HAP-1 (cell line): ENCODE data around the gene NCKIPSD.

Experiments
- DNase-seq, 2 experiments: peaks; one replicate each; pipeline ENCODE4 v3.0.0-alpha.2; 2016 to 2020; ENCODE audit warnings: low spot score in 2 of 2
- H3K27me3 ChIP-seq: fragments of 250-450 bp; sonication (Bioruptor Pico); 2 replicates; pipeline ENCODE4 v1.5.1; 2020; ENCODE audit warnings: low read depth, mild to moderate bottlenecking, moderate library complexity
- H3K36me3 ChIP-seq: fragments of 250-450 bp; sonication (Bioruptor Pico); replicated peaks from 2 replicates; pipeline ENCODE4 v1.5.1; 2020; ENCODE audit warnings: mild to moderate bottlenecking
- H3K4me1 ChIP-seq: fragments of 250-450 bp; sonication (Bioruptor Pico); 2 replicates; pipeline ENCODE4 v1.5.1; 2020; ENCODE audit warnings: mild to moderate bottlenecking
- H3K4me3 ChIP-seq: fragments of 250-450 bp; sonication (Bioruptor Pico); 2 replicates; pipeline ENCODE4 v1.5.1; 2020; ENCODE audit warnings: mild to moderate bottlenecking, moderate library complexity
- H3K9me3 ChIP-seq: fragments of 250-450 bp; sonication (Bioruptor Pico); 2 replicates; pipeline ENCODE4 v1.5.1; 2020; ENCODE audit warnings: mild to moderate bottlenecking, moderate library complexity
- in situ Hi-C: fragments of 300-500 bp; cut with MboI; formaldehyde crosslinking; loops from 3 replicates; pipeline ENCODE4 v1.14.3; 2020; ENCODE audit warnings: low sequenced_read_pairs, inconsistent platforms, mixed read lengths

Gene NCKIPSD

DNA sequence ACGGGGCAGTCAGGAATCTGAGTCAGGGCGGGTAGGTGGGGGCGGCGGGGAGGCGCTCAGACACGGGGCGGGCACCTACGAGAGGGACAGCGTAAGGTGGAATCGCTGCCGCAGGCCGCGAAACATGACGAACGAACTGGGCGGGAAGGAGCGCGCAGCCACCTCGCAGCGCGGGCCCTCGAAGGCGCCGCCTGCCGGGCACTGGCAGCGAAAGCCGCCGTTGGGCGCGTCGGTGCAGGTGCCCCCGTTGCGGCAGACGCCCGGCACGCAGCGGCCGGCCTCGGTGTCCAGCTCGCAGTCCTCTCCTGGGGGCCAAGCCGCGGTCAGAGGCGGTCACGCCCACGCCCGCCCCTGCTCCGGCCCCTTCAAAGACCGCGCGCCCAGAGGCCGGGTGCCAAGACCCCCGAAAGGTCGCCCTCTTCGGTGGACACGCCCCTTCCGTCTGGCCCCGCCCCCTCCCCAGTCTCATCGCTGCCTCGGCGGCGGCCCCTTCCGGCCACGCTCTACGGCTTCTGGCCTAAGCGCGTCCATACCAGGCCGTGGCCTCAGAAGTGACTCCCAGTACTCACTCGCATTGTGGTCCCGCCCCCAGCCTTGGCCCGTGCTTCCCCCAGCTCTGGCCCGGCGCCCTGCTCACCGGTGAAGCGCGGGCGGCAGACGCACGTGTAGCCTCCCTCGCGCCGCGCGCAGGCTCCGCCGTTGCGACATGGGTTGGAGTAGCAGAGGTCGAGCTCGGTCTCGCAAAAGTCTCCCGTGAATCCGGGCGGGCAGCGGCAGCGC is 29.5 kb downstream of the NCKIPSD start:
- H3K4me3 ChIP-seq: peak overlapping the region; percentile 43
- no peaks in the 10 kb centered on the region for H3K4me1 ChIP-seq
- H3K27me3 ChIP-seq: no peaks in the 10 kb centered on the region
- no peaks in the 10 kb centered on the region for H3K36me3 ChIP-seq
- DNase-seq: peak; percentile 68 to 86
- no peaks in the 10 kb centered on the region for H3K9me3 ChIP-seq
- in situ Hi-C loops: no loop called here

DNA sequence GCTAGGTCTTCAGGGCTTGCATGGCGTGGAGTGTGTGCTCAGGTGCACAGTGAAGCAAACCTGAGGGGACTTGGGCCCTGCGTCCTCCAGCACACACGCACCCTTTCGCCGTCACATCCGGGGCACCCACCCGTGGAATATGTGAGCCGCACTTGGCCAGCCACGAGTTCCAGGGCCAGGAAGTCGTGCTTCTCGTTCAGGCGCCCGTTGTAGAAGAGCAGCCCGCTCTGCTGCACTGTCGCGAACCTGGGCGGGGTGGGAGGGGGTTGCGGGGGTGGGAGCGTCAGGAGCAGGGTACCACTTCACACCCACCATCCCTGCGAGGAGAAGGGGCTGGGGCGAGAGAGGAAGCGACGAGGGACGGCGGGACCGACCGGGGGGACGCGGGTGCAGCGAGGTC is 30.1 kb downstream of the NCKIPSD start:
- H3K4me3 ChIP-seq: no peak overlapping the region
- DNase-seq: no peak
- H3K27me3 ChIP-seq: no peaks in the 10 kb centered on the region
- in situ Hi-C loops: no loop called here
- no peaks in the 10 kb centered on the region for H3K4me1 ChIP-seq
- no peaks in the 10 kb centered on the region for H3K9me3 ChIP-seq
- no peaks in the 10 kb centered on the region for H3K36me3 ChIP-seq

DNA sequence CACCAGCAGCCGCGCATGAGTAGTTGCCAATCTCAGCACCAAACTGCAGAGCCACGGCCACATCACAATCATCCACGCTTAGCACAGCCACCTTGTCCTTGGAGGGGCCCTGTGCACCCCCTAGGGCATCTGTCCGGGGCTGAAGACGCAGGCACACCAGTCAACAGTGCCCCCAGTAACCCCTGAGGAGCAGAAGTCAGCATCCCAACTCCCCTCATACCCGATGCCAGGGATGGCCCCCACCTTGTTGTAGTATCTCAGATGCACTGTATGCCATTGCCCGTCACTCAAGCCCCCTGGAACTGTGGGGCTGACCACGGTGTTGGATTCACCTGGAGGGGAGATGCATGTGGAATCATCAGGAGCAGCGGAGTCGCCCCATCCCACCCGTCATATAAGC is 30.7 kb downstream of the NCKIPSD start:
- no peaks in the 10 kb centered on the region for H3K4me1 ChIP-seq
- H3K9me3 ChIP-seq: no peaks in the 10 kb centered on the region
- no peak for DNase-seq
- no peaks in the 10 kb centered on the region for H3K27me3 ChIP-seq
- H3K4me3 ChIP-seq: no peak overlapping the region
- no peaks in the 10 kb centered on the region for H3K36me3 ChIP-seq
- in situ Hi-C loops: no loop called here

DNA sequence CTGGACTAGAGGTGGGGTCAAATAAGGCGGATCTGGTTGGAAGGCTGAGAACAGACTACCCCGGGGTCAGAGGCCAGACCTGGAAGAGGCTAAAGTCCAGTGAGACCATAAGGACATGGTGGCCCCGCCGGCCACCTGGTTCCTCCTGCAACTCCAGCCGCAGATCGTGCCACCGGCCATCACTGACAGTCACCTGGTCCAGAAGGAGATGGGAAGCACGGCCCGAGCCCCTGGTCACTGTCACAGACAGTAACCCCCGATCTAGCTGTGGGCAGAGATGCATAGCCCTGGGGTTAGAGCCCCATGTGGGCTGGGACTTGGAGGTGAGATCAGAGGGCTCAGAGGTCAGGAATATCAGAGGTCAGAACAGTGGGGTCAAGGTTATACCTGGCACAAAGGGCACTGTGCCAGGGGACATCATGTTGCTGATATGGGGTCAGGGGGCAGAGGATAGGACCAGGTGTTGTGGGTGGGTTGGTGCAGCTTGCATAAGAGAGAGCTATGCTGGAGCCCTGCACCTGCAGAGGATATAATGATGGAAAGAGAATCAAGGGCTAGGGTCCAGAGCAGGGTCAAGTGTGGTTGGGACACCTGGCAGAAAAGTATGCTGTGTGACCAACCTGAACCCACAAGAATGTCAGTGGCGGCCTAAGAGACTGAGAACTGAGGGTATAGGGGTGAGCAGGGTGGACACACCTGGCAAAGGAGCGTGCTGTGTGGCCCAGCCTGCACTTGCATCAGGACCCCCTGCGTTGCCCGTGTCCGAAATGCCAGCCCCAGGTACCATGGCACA is 32.6 kb downstream of the NCKIPSD start:
- H3K36me3 ChIP-seq: no peaks in the 10 kb centered on the region
- no peak overlapping the region for H3K4me3 ChIP-seq
- no peaks in the 10 kb centered on the region for H3K4me1 ChIP-seq
- DNase-seq: no peak
- in situ Hi-C loops: no loop called here
- no peaks in the 10 kb centered on the region for H3K27me3 ChIP-seq
- H3K9me3 ChIP-seq: no peaks in the 10 kb centered on the region

DNA sequence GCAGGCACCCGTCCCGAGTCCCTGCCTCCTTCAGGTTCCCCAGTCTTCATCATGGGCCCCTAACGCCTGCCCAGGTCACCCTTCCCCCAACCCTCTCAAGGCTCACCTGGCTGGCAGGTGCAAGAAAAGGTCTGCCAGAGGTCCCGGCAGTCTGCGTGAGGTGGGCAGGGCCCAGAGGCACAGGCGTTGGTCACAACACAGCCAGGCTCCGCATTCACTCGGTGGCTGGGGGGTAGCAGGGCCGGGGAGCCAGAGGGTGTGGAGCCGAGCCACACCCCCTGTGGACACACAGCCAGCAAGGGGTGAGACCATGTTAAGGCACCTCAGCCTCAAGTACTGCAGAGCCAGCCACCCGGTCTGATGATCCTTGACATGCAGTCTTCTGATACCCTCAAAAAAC is 33.9 kb downstream of the NCKIPSD start:
- H3K4me3 ChIP-seq: no peak overlapping the region
- no peaks in the 10 kb centered on the region for H3K27me3 ChIP-seq
- no peaks in the 10 kb centered on the region for H3K36me3 ChIP-seq
- no peaks in the 10 kb centered on the region for H3K4me1 ChIP-seq
- DNase-seq: no peak
- H3K9me3 ChIP-seq: no peaks in the 10 kb centered on the region
- in situ Hi-C loops: no loop called here

DNA sequence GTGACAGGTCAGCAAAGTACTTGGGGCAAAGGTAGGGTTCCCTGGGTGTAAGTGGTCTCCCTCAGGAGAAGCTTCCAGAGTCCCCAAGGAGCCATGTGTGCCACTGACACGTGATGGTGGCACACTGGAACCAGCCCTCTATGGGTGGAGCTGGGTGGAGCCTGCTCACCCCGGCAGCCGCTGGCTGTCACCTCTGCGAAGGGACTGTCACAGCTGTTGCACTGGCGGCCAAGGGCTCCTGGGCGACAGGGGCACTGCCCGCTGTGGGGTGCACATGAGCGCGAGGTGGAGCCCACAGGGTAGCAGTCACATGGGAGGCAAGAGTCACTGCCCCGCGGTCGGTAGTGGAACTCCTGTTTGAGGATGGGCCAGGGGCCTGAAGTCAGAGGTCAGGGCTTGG is 35.0 kb downstream of the NCKIPSD start:
- no peak overlapping the region for H3K4me3 ChIP-seq
- H3K36me3 ChIP-seq: no peaks in the 10 kb centered on the region
- in situ Hi-C loops: no loop called here
- no peaks in the 10 kb centered on the region for H3K27me3 ChIP-seq
- no peaks in the 10 kb centered on the region for H3K9me3 ChIP-seq
- DNase-seq: no peak
- no peaks in the 10 kb centered on the region for H3K4me1 ChIP-seq

DNA sequence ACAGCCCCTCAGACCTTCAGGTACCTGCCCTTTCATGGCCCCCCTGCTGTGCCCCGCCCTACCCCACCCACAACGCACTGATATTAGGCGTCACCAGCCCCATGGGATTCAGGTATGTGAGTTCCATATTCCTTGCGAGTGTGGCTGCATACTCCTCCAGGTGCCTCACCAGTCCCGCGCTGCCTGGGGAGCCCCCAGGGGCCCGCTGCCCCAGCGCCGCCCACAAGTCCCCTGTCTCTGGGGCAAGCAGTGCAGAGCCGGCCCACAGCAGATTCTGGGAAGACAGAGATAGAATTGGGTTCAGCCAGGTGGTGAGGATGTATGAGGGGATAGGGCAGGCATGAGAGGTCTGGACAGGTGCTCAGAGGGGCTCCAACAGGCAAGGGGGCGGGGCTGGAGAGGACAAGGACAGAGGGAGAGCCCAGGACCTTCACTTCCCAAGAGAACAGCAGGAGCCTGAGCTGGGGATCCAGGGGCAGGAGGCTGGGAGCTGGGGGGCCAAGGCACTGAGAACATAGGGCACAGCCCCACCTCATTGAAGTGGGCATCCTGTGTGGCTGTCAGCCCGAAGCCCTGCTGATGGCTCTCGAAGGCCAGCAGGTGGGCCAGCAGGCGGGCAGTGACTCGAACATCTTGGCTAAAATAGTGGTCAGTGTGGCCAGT is 37.4 kb downstream of the NCKIPSD start:
- H3K4me1 ChIP-seq: no peaks in the 10 kb centered on the region
- in situ Hi-C loops: no loop called here
- no peaks in the 10 kb centered on the region for H3K27me3 ChIP-seq
- no peak overlapping the region for H3K4me3 ChIP-seq
- H3K9me3 ChIP-seq: no peaks in the 10 kb centered on the region
- no peaks in the 10 kb centered on the region for H3K36me3 ChIP-seq
- no peak for DNase-seq

DNA sequence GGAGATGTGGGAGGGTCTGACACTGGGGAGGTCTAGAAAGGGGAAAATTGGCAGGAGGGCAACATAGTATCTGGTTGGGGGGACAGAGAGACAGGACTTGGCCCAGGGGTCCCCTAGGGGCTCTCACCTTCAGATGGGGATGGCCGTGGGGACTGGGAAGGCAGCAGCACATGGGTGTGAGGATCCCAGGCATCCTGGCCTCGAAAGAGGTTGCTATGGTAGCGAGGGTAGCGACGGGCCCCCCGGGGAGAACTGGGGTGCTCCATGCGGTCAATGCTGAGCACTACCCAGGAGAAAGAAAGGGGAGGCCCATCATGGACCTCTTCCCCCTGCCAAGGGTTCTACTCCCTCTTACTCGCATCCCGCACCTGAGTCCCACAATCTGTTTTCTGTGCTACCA is 38.0 kb downstream of the NCKIPSD start:
- H3K27me3 ChIP-seq: no peaks in the 10 kb centered on the region
- no peak overlapping the region for H3K4me3 ChIP-seq
- no peaks in the 10 kb centered on the region for H3K4me1 ChIP-seq
- no peaks in the 10 kb centered on the region for H3K9me3 ChIP-seq
- in situ Hi-C loops: no loop called here
- no peak for DNase-seq
- H3K36me3 ChIP-seq: no peaks in the 10 kb centered on the region

DNA sequence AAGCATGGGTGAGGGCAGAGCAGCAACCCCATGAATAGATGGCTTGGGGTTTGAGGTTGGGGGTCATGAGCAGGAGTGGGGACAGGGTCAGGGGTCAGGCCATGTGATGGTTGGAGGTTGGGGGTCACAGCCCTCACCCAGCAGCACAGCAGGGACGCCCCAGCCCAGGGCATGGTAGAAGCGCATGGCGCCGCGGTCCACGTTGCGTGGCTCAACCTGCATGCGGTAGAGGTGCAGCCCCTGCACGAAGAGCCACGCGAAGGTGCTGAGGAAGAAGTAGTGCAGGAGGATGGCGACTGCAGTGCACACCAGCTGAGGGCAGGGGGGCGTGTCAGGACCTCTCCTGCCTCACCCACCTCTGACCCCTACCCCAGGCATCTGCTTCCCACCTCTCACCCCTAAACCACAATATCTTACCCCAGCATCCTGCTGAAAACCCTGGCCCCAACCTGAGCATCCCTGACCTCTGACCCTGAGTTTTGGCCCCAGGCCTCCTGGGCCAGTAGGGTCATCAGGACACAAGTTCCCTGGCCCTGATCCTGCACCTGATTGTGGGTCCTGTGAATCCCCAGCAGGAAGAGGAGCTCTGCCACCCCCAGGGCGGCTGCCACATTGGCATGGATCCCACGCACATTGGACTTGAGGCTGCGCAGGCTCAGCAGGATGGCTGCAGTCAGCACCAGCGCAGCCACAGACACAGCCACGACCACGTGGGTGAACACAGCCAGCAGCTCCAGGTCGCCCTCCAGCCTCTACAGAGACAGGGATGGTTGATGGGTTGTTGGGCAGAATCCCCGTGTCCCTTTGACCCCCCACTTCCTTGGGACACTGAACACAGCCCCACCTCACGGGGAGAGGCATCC is 40.6 kb downstream of the NCKIPSD start:
- no peaks in the 10 kb centered on the region for H3K9me3 ChIP-seq
- in situ Hi-C loops: no loop called here
- no peak for DNase-seq
- H3K4me3 ChIP-seq: no peak overlapping the region
- no peaks in the 10 kb centered on the region for H3K4me1 ChIP-seq
- H3K27me3 ChIP-seq: no peaks in the 10 kb centered on the region
- no peaks in the 10 kb centered on the region; the same call in 1 of the 2 replicates for H3K36me3 ChIP-seq

DNA sequence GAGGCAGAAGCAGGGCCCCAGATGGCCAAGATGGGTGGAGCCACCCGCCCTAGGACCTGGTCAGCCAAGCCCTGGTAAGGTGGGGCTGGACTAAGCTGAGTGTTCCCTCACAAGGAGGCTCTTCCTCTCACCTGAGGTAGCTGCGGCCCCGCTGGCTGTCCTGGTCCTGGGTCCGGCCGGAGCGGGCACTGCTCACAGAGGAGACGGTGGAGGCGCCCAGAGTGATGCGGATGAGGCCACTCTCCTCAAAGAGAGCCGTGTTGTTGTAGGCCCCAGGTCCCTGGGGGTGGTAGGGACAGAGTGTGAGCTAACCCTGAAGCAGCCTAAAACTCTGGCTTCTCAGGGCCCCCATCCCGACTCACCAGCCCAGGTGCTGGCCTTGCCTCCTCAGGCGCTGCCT is 43.1 kb downstream of the NCKIPSD start:
- H3K4me3 ChIP-seq: no peak overlapping the region
- no peaks in the 10 kb centered on the region for H3K4me1 ChIP-seq
- H3K36me3 ChIP-seq: no peaks in the 10 kb centered on the region; the same call in 1 of the 2 replicates
- in situ Hi-C loops: no loop called here
- DNase-seq: no peak
- no peaks in the 10 kb centered on the region for H3K9me3 ChIP-seq
- H3K27me3 ChIP-seq: no peaks in the 10 kb centered on the region

DNA sequence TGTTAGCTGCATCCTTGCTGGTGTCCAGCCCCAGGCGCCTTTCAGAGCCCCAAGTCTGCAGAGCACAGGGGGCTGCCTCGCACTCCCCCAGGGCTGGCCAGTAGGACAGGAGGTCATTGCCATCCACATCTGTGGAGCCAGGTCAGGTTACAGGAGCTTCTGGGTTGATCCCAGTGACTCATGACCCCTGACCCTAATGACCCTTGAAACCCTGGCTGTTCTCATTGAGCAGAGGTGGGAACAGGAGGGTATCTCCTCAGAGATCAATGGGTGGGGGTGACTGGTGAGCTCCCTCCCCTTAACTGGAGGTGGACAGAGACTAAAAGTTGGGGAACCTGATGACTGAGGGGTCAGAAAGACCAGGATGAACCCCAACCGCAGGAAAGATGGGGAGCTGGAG is 44.3 kb downstream of the NCKIPSD start:
- Histone ChIP-seq H3K27me3 (no peaks in the 10 kb centered on the region), H3K4me1 (peaks cover under 1% of the 10 kb centered on the region; the same call in 1 of the 2 replicates), H3K36me3 (no peaks in the 10 kb centered on the region; the same call in 1 of the 2 replicates), H3K4me3 (no peak overlapping the region), H3K9me3 (no peaks in the 10 kb centered on the region)
- in situ Hi-C loops: no loop called here
- DNase-seq: no peak

DNA sequence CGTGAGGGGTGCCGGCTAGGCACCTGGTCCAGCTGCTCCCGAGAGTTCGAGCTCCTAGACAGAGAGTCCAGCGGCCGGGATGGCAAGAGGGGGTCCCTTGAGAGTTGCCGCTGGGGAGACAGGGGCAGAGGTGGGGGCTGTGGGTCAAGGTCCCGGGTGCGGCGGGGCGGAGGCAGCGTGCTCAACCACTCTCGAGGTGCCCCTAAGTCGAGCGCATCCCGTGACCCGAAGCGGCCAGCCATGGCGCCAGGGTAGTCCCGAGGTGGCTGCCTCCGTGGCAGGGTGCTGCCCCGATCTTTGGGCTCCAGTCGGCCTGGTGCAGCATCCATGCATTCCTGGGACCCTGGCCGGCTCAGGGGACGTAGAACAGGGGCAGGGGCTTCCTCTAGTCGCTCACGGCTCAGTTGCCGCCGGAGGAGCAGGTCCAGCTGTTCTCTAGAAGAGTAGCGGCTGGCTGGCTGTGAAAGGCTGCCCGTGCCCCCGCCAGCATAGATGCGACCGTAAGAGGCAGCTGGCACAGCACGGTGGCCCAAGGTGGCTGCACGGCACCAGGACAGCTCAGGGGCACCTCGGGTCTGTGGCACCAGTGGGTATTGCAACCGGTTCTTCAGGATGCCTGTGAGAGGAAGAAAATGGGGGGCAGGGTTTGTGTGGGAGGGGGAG is 45.6 kb downstream of the NCKIPSD start:
- DNase-seq: no peak
- no peak overlapping the region for H3K4me3 ChIP-seq
- H3K27me3 ChIP-seq: no peaks in the 10 kb centered on the region
- no peaks in the 10 kb centered on the region for H3K9me3 ChIP-seq
- in situ Hi-C loops: no loop called here
- H3K36me3 ChIP-seq: no peaks in the 10 kb centered on the region; the same call in 1 of the 2 replicates
- peaks cover 6% of the 10 kb centered on the region for H3K4me1 ChIP-seq

DNA sequence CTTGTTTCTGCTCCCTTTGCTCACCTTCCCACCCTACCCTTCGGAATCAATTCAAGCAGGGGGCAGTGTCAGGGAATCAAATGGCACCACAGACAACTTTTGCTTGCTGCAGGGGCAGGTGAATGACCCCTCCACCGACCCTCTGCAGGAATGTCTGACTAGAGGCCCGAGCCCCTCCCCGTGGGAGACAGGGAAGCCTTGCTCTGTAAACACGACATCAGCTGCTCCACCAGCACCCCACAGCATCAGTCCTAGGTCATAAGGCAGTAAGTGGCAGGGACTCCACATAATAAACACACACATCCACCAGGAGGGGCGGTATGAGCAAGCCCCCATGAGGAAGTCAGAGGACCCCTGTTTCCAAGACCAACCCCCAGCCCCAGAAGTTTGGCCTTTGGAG is 48.4 kb downstream of the NCKIPSD start:
- no peaks in the 10 kb centered on the region for H3K27me3 ChIP-seq
- no peak for DNase-seq
- H3K36me3 ChIP-seq: peaks cover 11% of the 10 kb centered on the region
- no peak overlapping the region for H3K4me3 ChIP-seq
- no peaks in the 10 kb centered on the region for H3K9me3 ChIP-seq
- in situ Hi-C loops: no loop called here
- H3K4me1 ChIP-seq: peaks cover 12% of the 10 kb centered on the region
